Measurements from ENCODE around the gene UBE2H. TPM values are rescaled to one million over a fixed set of nuclear protein-coding genes. Genes with fewer than 3 reads are reported as not detected.

UBE2H gene
- total RNA-seq, 3 donors from 2014 or later (not counting 1 experiment from before 2014, with no cell fraction given), result 80.9 to 86.9 (median 83.1) TPM

GRCh38 chr7:129832701-129833227 lies 120.0 kb downstream of the UBE2H start:
- peaks cover 17% of the 10 kb centered on the region for H3K36me3 ChIP-seq (ENCODE audit: control insufficient read depth, insufficient read depth, low read length)
- intact Hi-C loops (cut with micrococcal nuclease), result no loop called here
- no CpG with 5 or more reads among the region's 3 CpGs for WGBS (ENCODE audit: insufficient coverage)

GRCh38 chr7:129832282-129832681 lies 120.5 kb downstream of the UBE2H start:
- H3K9me3 ChIP-seq (ENCODE audit: control insufficient read depth, insufficient read depth, low read length), result no peaks in the 10 kb centered on the region
- H3K36me3 ChIP-seq (ENCODE audit: control insufficient read depth, insufficient read depth, low read length), result peaks cover 17% of the 10 kb centered on the region
- H3K4me3 ChIP-seq (ENCODE audit: low read length), result no peak overlapping the region
- peaks cover 8% of the 10 kb centered on the region for H3K36me3 Mint-ChIP-seq
- no peaks in the 10 kb centered on the region for H3K27me3 Mint-ChIP-seq (ENCODE audit: low read depth in 2 of 2)
- H3K27ac ChIP-seq (ENCODE audit: low read length), result no peak overlapping the region
- peaks cover 15 to 16% of the 10 kb centered on the region in 2 donors for H3K4me1 Mint-ChIP-seq
- intact Hi-C loops (cut with micrococcal nuclease), result no loop called here
- DNase-seq, result no peak
- H3K4me1 ChIP-seq (ENCODE audit: control insufficient read depth, insufficient read depth, low read length), result peaks cover 10% of the 10 kb centered on the region
- H3K9me3 Mint-ChIP-seq, result no peaks in the 10 kb centered on the region
- H3K27ac Mint-ChIP-seq, result no peak overlapping the region
- H3K4me3 Mint-ChIP-seq, result no peak overlapping the region
- no peaks in the 10 kb centered on the region for H3K27me3 ChIP-seq (ENCODE audit: control insufficient read depth, insufficient read depth, low read length)
- ATAC-seq, result peak in 1 of 3 donors; percentile 37
- 88% methylated on average over 3 of the region's 4 CpGs for WGBS (ENCODE audit: insufficient coverage)
- no peak for TF ChIP-seq CTCF (IDR thresholded peaks at IDR 0.05)

More at GRCh38 chr7:129832701-129833227, 120.0 kb downstream of the UBE2H start:
- H3K9me3 ChIP-seq (ENCODE audit: control insufficient read depth, insufficient read depth, low read length), result no peaks in the 10 kb centered on the region
- Mint-ChIP-seq H3K36me3 (peaks cover 8% of the 10 kb centered on the region), H3K27me3 (ENCODE audit: low read depth in 2 of 2) (no peaks in the 10 kb centered on the region), H3K9me3 (no peaks in the 10 kb centered on the region), H3K27ac (no peak overlapping the region), H3K4me3 (no peak overlapping the region), H3K4me1 (peaks cover 15 to 17% of the 10 kb centered on the region in 2 donors)
- no peak overlapping the region for H3K27ac ChIP-seq (ENCODE audit: low read length)
- H3K27me3 ChIP-seq (ENCODE audit: control insufficient read depth, insufficient read depth, low read length), result no peaks in the 10 kb centered on the region
- H3K4me3 ChIP-seq (ENCODE audit: low read length), result no peak overlapping the region
- TF ChIP-seq CTCF (IDR thresholded peaks at IDR 0.05), result no peak
- peaks cover 10% of the 10 kb centered on the region for H3K4me1 ChIP-seq (ENCODE audit: control insufficient read depth, insufficient read depth, low read length)
- no peak for DNase-seq
- no peak for ATAC-seq

- 97% methylated on average over 5 of the region's 5 CpGs for WGBS (ENCODE audit: insufficient coverage)
- peaks cover 8% of the 10 kb centered on the region for H3K36me3 Mint-ChIP-seq
- H3K27me3 Mint-ChIP-seq (ENCODE audit: low read depth in 2 of 2), result no peaks in the 10 kb centered on the region
- no peak overlapping the region for H3K4me3 Mint-ChIP-seq
- H3K36me3 ChIP-seq (ENCODE audit: control insufficient read depth, insufficient read depth, low read length), result peaks cover 15% of the 10 kb centered on the region
- no peaks in the 10 kb centered on the region for H3K9me3 ChIP-seq (ENCODE audit: control insufficient read depth, insufficient read depth, low read length)
- no peak overlapping the region for H3K4me3 ChIP-seq (ENCODE audit: low read length)
- no peak overlapping the region for H3K27ac ChIP-seq (ENCODE audit: low read length)
- DNase-seq (no peak), ATAC-seq (no peak)
- no peak for TF ChIP-seq CTCF (IDR thresholded peaks at IDR 0.05)
- intact Hi-C loops (cut with micrococcal nuclease), result loop anchor here (2.0 kb wide), 1 partner anchor 489 kb away; no protein-coding TSS in a partner anchor
- no peaks in the 10 kb centered on the region for H3K9me3 Mint-ChIP-seq
- H3K27me3 ChIP-seq (ENCODE audit: control insufficient read depth, insufficient read depth, low read length), result no peaks in the 10 kb centered on the region
- no peak overlapping the region for H3K27ac Mint-ChIP-seq
- peaks cover 12 to 15% of the 10 kb centered on the region in 2 donors for H3K4me1 Mint-ChIP-seq
- H3K4me1 ChIP-seq (ENCODE audit: control insufficient read depth, insufficient read depth, low read length), result peaks cover 10% of the 10 kb centered on the region
These were observed 121.2 kb downstream of the UBE2H start for GRCh38 chr7:129831424-129832058.
